Thyroid gland (tissue), 4 donors: ENCODE data around the gene GOLGA3.

Experiments
- CTCF ChIP-seq, 6 experiments: fragments of 200-600 bp in 3 of 6; fragments of 450-650 bp in 3 of 6; sonication (generic) in 3 of 6; IDR thresholded peaks; one replicate each; pipeline ENCODE4 v1.5.1; 2016 to 2019; ENCODE audit warnings: antibody characterized with exemption in 6 of 6, mild to moderate bottlenecking in 2 of 6, inconsistent platforms in 1 of 6, moderate library complexity in 1 of 6
- POLR2A ChIP-seq, 2 donors: fragments of 450-650 bp; IDR thresholded peaks; one replicate each; pipeline ENCODE4 v1.6.1; 2017; ENCODE audit warnings: antibody characterized with exemption in 2 of 2, mild to moderate bottlenecking in 2 of 2, moderate library complexity in 1 of 2

DNA sequence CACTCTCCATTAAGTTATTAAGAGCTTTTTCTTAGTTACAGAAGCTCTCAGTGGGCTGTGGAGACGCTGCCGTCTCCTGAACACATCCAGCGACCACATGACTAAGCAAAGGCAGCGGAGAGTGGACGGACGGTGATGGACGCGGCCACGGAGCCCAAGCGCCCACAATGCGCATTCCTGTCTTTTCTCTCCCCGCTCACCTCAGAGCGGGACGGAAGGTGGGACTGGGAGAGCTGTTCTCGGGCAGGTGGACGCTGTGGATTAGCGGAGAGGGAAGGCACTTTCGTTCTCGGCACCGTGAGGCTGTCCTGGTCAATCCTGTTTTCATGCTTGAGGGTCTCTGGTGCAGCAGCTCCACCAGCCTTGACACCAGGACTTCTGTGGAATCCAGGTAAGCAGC is 64.4 kb downstream of the GOLGA3 start:
- TF ChIP-seq CTCF (IDR thresholded peaks at IDR 0.05) (no peak), POLR2A (IDR thresholded peaks at IDR 0.05) (no peak)
